Fibroblast of mammary gland (primary cell): ENCODE data around the gene PMVK.

Source experiments
- DNase-seq: peaks from one replicate; pipeline ENCODE4 v3.0.0-alpha.2; 2010; ENCODE audit warnings: low read depth
- H3K4me3 ChIP-seq: 2 replicates; pipeline ENCODE4 v1.5.1; 2011; ENCODE audit warnings: low read depth, mild to moderate bottlenecking, low read length, moderate library complexity; ENCODE audit not compliant: control insufficient read depth
- TF ChIP-seq, protein P1 (sequence below): conservative IDR thresholded peaks from 2 replicates; pipeline ENCODE4 v1.5.1; 2011; ENCODE audit warnings: low read depth, low read length, inconsistent platforms; ENCODE audit not compliant: control insufficient read depth, insufficient read depth

The PMVK gene

DNA sequence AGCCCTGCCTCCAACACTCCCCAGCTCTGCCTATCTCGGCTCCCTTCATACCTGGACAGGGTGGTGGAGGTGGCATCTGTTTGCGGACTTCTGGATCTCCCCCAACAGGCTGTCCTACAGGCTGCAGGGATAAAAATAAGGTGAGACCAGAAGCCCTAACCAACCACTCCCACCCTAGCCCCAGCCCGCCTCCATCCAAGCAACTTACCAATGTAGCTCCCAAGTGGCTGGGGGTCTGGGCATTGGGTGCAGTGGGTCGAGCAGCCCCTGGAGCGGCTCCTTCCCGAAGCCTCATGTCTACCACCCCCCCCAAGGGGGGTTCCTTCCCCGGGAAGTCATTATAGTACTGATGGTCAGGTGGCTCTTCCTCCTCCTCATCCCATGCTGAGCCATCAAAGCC lies 29.6 kb upstream of the PMVK start:
- TF ChIP-seq, protein P1, sequence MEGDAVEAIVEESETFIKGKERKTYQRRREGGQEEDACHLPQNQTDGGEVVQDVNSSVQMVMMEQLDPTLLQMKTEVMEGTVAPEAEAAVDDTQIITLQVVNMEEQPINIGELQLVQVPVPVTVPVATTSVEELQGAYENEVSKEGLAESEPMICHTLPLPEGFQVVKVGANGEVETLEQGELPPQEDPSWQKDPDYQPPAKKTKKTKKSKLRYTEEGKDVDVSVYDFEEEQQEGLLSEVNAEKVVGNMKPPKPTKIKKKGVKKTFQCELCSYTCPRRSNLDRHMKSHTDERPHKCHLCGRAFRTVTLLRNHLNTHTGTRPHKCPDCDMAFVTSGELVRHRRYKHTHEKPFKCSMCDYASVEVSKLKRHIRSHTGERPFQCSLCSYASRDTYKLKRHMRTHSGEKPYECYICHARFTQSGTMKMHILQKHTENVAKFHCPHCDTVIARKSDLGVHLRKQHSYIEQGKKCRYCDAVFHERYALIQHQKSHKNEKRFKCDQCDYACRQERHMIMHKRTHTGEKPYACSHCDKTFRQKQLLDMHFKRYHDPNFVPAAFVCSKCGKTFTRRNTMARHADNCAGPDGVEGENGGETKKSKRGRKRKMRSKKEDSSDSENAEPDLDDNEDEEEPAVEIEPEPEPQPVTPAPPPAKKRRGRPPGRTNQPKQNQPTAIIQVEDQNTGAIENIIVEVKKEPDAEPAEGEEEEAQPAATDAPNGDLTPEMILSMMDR = no peak
- DNase-seq = no peak
- H3K4me3 ChIP-seq = no peak overlapping the region

DNA sequence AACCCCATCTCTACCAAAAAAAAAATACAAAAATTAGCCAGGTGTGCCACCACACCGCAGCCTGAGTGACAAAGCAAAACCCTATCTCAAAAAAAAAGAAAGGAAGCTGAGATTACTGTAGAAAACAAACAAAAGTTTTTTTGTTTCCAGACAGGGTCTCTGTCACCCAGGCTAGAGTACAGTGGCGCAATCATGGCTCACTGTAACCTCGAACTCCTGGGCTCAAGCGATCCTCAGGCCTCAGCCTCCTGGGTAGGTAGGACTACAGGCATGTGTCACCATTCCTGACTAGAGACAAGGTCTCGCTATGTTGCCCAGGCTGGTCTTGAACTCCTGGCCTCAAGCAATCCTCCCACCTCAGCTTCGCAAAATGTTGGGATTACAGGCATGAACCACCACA lies 27.8 kb upstream of the PMVK start:
- TF ChIP-seq, protein P1 = no peak
- no peak overlapping the region for H3K4me3 ChIP-seq
- DNase-seq = no peak

DNA sequence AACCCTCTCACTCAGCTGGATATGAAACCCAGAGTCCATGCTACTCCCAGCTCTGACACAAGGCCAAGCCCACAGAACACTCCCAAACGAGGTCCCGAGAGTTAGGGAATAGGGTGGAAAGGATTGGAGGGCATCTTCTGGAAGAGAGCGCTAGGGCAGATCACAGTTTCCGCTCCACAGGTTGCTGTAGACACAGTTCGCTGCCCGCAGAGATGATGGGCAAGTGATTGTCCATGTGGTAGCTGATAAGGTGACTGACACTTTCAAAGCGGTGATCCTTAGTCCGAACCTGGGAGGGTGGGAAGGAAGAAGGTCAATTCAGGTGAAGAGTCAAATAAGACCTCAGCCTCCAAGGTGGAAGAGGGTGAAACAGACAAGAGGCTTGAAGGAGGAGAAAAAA lies 27.1 kb upstream of the PMVK start:
- DNase-seq = no peak
- H3K4me3 ChIP-seq = no peak overlapping the region
- TF ChIP-seq, protein P1 = no peak

DNA sequence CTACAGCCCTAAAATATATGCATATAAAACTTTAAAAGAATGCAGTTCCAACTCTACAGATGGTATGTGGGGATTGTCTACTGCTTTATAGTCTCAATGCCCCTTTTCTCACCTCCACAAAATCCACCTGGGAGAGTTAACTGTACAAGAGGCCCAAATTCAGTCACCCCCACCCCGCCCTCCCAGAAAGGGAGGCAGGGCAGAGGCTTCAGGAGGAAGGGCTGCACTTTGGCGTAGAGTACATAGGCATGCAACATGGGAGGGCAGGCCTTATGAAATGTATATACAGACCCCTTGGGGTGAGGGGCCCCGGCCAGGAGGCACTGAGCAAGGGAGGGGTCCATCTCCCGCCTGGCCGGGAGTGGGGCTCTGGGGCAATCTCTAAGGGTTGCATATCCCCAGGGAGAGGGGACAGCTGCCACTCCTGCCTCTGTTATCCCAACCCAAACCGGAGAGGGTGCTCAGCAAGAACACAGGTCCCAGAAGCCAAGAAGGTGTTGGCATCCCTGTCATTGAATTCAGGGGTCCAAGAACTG lies 26.3 kb upstream of the PMVK start:
- TF ChIP-seq, protein P1 = no peak
- DNase-seq = no peak
- no peak overlapping the region for H3K4me3 ChIP-seq

DNA sequence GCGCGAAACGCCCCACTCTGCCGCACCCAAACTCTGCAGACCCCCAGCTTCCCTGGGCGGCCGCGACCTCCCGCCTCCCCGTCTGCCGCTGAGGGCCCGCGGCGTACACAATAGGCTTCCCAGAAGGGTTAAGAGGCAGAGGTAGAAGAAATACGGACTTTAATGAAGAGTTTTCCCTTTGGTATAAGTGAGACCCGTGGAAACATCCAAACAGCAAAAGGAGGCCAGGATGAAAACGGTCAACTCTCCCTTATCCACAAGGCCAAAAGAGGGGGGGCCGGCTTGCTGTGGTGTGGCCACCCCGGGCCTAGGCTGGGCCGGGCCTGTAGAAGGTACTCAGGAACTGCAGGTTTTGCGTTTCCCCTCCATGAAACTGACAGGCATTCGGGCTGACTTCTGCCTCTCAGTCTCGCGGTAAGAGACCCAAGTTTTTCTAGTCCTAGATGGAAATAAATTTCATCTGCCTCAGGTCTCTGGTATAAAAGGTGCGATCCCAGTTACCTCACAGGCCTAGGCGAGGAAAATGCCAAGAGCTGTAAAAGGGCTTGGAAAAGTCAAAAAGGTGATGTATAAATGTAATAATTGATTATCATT lies 25.7 kb upstream of the PMVK start:
- TF ChIP-seq, protein P1 = no peak
- H3K4me3 ChIP-seq = peak overlapping the region; percentile 69
- no peak for DNase-seq

DNA sequence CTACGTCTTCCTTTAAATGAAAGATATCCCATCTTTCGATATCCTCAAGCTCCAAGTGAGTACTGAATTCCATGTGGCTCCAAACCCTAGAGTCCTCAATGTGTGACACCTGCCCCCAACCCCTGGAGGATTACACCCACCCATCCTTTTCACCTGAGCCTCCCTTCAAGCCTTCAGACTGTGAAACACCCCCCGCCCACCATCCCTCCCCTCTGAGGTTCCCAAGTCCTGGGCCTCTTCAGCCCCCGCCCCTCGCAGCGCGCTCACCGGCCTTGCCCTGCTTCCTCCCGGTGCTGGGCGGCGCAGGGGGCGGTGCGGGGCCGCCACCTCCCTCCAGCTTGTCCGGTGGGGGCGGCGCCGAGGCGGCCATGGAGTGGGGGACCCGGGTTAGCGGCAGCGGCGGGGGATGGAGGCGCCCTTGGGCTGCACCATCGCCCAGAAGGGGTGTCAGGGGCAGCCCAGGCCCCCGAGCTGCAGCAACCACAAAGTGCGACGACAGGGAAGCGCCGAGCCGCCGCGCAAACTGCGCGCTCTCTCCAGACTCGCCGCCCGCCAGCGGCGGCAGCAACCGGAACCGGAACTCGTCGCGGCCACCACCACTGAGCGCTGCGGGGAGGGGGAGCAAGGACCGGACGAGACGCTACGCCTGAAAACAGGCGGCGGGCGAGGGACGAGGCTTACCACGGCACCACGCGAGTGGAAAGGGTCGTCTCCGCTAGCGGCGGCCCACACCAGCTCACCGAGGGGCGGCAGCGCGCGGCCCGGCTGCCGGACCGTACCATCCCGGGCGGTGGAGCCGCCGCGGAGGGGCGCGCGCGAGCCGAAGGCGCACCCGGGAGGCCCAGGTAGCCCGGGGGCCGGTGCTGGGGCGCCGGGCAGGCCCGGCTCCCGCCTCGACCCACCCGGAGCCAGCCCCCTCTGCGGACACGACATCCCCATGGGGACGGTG lies 25.0 kb upstream of the PMVK start, which contains the start of gene PYGO2:
Gene PYGO2, minus strand, starts transcription at position 576 of the 949 bp plus-strand sequence. Its CDS starts 206 bp downstream, at position 370.
- TF ChIP-seq, protein P1 = no peak
- H3K4me3 ChIP-seq = peak within 1 kb of the TSS; percentile 69
- DNase-seq = peak; percentile 63
